Neuronal stem cell (in vitro differentiated cells): Measurements from ENCODE around the gene FAM193B.

ENCODE experiments used
- DNase-seq: peaks from one replicate; pipeline ENCODE4 v3.0.0-alpha.2; 2013; ENCODE audit warnings: low spot score
- H2AFZ ChIP-seq: one replicate; pipeline ENCODE4 v1.6.1; 2013; ENCODE audit warnings: mild to moderate bottlenecking, low read length, inconsistent platforms
- H2AK5ac ChIP-seq: 2 replicates; pipeline ENCODE4 v1.6.1; 2013; ENCODE audit warnings: low read depth, mild to moderate bottlenecking, inconsistent platforms, low read length, moderate library complexity, mixed read lengths
- H2BK120ac ChIP-seq: 2 replicates; pipeline ENCODE4 v1.6.1; 2013; ENCODE audit warnings: low read depth, mild to moderate bottlenecking, inconsistent platforms, low read length, moderate library complexity, mixed read lengths
- H2BK12ac ChIP-seq: one replicate; pipeline ENCODE4 v1.6.1; 2013; ENCODE audit warnings: low read length, inconsistent platforms
- H2BK15ac ChIP-seq: 2 replicates; pipeline ENCODE4 v1.6.1; 2013; ENCODE audit warnings: mild to moderate bottlenecking, low read length, inconsistent platforms, mixed read lengths
- H2BK5ac ChIP-seq: one replicate; pipeline ENCODE4 v1.6.1; 2013; ENCODE audit warnings: inconsistent platforms, mild to moderate bottlenecking, low read length, moderate library complexity
- H3K14ac ChIP-seq: one replicate; pipeline ENCODE4 v1.6.1; 2013; ENCODE audit warnings: low read length, inconsistent platforms
- H3K18ac ChIP-seq: 2 replicates; pipeline ENCODE4 v1.6.1; 2013; ENCODE audit warnings: low read length, inconsistent platforms
- H3K23ac ChIP-seq: 2 replicates; pipeline ENCODE4 v1.6.1; 2013; ENCODE audit warnings: low read depth, mild to moderate bottlenecking, mixed read lengths, low read length, inconsistent platforms; ENCODE audit not compliant: poor library complexity
- H3K27ac ChIP-seq: replicated peaks from 3 replicates; pipeline ENCODE4 v1.5.1; 2013; ENCODE audit warnings: low read length, inconsistent platforms
- H3K27me3 ChIP-seq, 3 experiments: 2 replicates each; pipeline ENCODE4 v1.6.1; 2013; ENCODE audit warnings: low read length in 3 of 3, mild to moderate bottlenecking in 2 of 3, inconsistent platforms in 1 of 3, low read depth in 1 of 3, mixed read lengths in 1 of 3, moderate library complexity in 1 of 3; ENCODE audit not compliant: control insufficient read depth in 3 of 3, insufficient read depth in 3 of 3
- H3K36me3 ChIP-seq, 2 donors: replicated peaks in 1 of 2; 2 replicates each; pipeline ENCODE4 v1.6.1; 2013; ENCODE audit warnings: low read length in 2 of 2; ENCODE audit not compliant: control insufficient read depth in 2 of 2, insufficient read depth in 2 of 2
- H3K4ac ChIP-seq: 2 replicates; pipeline ENCODE4 v1.6.1; 2013; ENCODE audit warnings: inconsistent platforms, mild to moderate bottlenecking, low read length, moderate library complexity
- H3K4me1 ChIP-seq, 2 donors: 1 replicate in 1 of 2; 2 replicates in 1 of 2; pipeline ENCODE4 v1.6.1; 2013; ENCODE audit warnings: low read length in 2 of 2, low read depth in 1 of 2; ENCODE audit not compliant: control insufficient read depth in 2 of 2, insufficient read depth in 1 of 2
- H3K4me2 ChIP-seq: one replicate; pipeline ENCODE4 v1.6.1; 2013; ENCODE audit warnings: mild to moderate bottlenecking, low read length, inconsistent platforms; ENCODE audit not compliant: insufficient read depth, poor library complexity, severe bottlenecking
- H3K4me3 ChIP-seq, 2 donors: 2 replicates each; pipeline ENCODE4 v1.5.1; 2013; ENCODE audit warnings: low read length in 2 of 2, mild to moderate bottlenecking in 2 of 2, inconsistent platforms in 1 of 2, moderate library complexity in 1 of 2
- H3K79me1 ChIP-seq: one replicate; pipeline ENCODE4 v1.6.1; 2013; ENCODE audit warnings: low read depth, mild to moderate bottlenecking, inconsistent platforms, low read length, moderate library complexity
- H3K9ac ChIP-seq: one replicate; pipeline ENCODE4 v1.6.1; 2013; ENCODE audit warnings: mild to moderate bottlenecking, low read depth, low read length, inconsistent platforms; ENCODE audit not compliant: poor library complexity
- H3K9me3 ChIP-seq, 2 donors: replicated peaks in 1 of 2; 2 replicates each; pipeline versions ENCODE3 to v1.6.1; 2013; ENCODE audit warnings: low read length in 2 of 2, mild to moderate bottlenecking in 2 of 2, inconsistent platforms in 1 of 2, low read depth in 1 of 2, mixed read lengths in 1 of 2, moderate library complexity in 1 of 2; ENCODE audit not compliant: control insufficient read depth in 2 of 2, insufficient read depth in 1 of 2
- H4K8ac ChIP-seq: one replicate; pipeline ENCODE4 v1.6.1; 2013; ENCODE audit warnings: low read depth, mild to moderate bottlenecking, inconsistent platforms, low read length, moderate library complexity
- H4K91ac ChIP-seq: one replicate; pipeline ENCODE4 v1.6.1; 2013; ENCODE audit warnings: low read length, low read depth, mild to moderate bottlenecking, inconsistent platforms; ENCODE audit not compliant: poor library complexity
- WGBS, 2 donors: extraction: QIAGEN DNeasy Blood & Tissue Kit; methylation state at CpG; one replicate each; pipeline ENCODE4 v1.1.7; 2013; ENCODE audit warnings: missing lambda C conversion rate in 2 of 2, mixed read lengths in 1 of 2; ENCODE audit not compliant: insufficient read length in 2 of 2, insufficient replicate concordance in 1 of 2; ENCODE audit errors: extremely low coverage in 2 of 2; 5-methylcytosine and 5-hydroxymethylcytosine counted together

FAM193B gene

GRCh38 chr5:177546258-177546741 lies 8.1 kb downstream of the FAM193B start:
- no CpG with 5 or more reads among the region's 1 CpG for WGBS, 2 donors
- Histone ChIP-seq H3K14ac (no peak overlapping the region), H3K36me3 (peaks cover 6 to 60% of the 10 kb centered on the region in 2 donors), H3K27ac (peak overlapping the region; percentile 14), H3K4me3 (no peak overlapping the region), H3K4ac (no peak overlapping the region), H3K9me3 (no peaks in the 10 kb centered on the region), H3K18ac (no peak overlapping the region), H2AFZ (no peak overlapping the region), H3K79me1 (no peaks in the 10 kb centered on the region), H2BK120ac (no peak overlapping the region), H2AK5ac (no peak overlapping the region), H4K8ac (no peak overlapping the region), H4K91ac (no peak overlapping the region), H2BK15ac (no peak overlapping the region), H3K4me1 (peaks cover 17 to 27% of the 10 kb centered on the region in 2 donors), H3K4me2 (no peak overlapping the region), H2BK5ac (no peak overlapping the region), H3K27me3 (no peaks in the 10 kb centered on the region), H3K9ac (no peak overlapping the region), H2BK12ac (no peak overlapping the region), H3K23ac (no peak overlapping the region)
- DNase-seq = no peak

GRCh38 chr5:177545487-177546257 lies 8.7 kb downstream of the FAM193B start:
- Histone ChIP-seq H2BK15ac (no peak overlapping the region), H3K4me3 (no peak overlapping the region), H2BK120ac (no peak overlapping the region), H2AK5ac (no peak overlapping the region), H3K4ac (no peak overlapping the region), H3K4me2 (no peak overlapping the region), H3K27ac (peak overlapping the region; percentile 14), H3K36me3 (peaks cover 6 to 59% of the 10 kb centered on the region in 2 donors), H3K23ac (no peak overlapping the region), H2BK12ac (no peak overlapping the region), H3K4me1 (peaks cover 17 to 27% of the 10 kb centered on the region in 2 donors), H3K14ac (no peak overlapping the region), H2BK5ac (no peak overlapping the region), H3K9ac (no peak overlapping the region), H3K79me1 (no peaks in the 10 kb centered on the region), H2AFZ (no peak overlapping the region), H4K91ac (no peak overlapping the region), H4K8ac (no peak overlapping the region), H3K27me3 (no peaks in the 10 kb centered on the region), H3K18ac (no peak overlapping the region), H3K9me3 (no peaks in the 10 kb centered on the region)
- DNase-seq = no peak
- no CpG with 5 or more reads among the region's 4 CpGs for WGBS, 2 donors

- no peak overlapping the region for H3K4me2 ChIP-seq
- H3K27me3 ChIP-seq = no peaks in the 10 kb centered on the region
- no peak overlapping the region for H4K8ac ChIP-seq
- no peak overlapping the region for H2AFZ ChIP-seq
- H3K14ac ChIP-seq = no peak overlapping the region
- no peak overlapping the region for H2BK15ac ChIP-seq
- no peak overlapping the region for H4K91ac ChIP-seq
- peaks cover 17 to 27% of the 10 kb centered on the region in 2 donors for H3K4me1 ChIP-seq
- H3K27ac ChIP-seq = peak overlapping the region; percentile 64
- H3K9me3 ChIP-seq = no peaks in the 10 kb centered on the region
- H3K23ac ChIP-seq = no peak overlapping the region
- H2BK5ac ChIP-seq = no peak overlapping the region
- DNase-seq = peak; percentile 66
- H3K18ac ChIP-seq = no peak overlapping the region
- H3K36me3 ChIP-seq = peaks cover 12 to 59% of the 10 kb centered on the region in 2 donors
- H3K4me3 ChIP-seq = no peak overlapping the region
- no peaks in the 10 kb centered on the region for H3K79me1 ChIP-seq
- H2BK12ac ChIP-seq = no peak overlapping the region
- no peak overlapping the region for H2AK5ac ChIP-seq
- H3K4ac ChIP-seq = no peak overlapping the region
- H2BK120ac ChIP-seq = no peak overlapping the region
- no peak overlapping the region for H3K9ac ChIP-seq
- no CpG with 5 or more reads among the region's 4 CpGs for WGBS, 2 donors
Measured at GRCh38 chr5:177542816-177543465, 11.4 kb downstream of the FAM193B start.

- DNase-seq = no peak
- peaks cover 23 to 79% of the 10 kb centered on the region in 2 donors for H3K36me3 ChIP-seq
Measured at GRCh38 chr5:177540438-177540837, 13.9 kb downstream of the FAM193B start.

More at GRCh38 chr5:177540438-177540837, 13.9 kb downstream of the FAM193B start:
- Histone ChIP-seq H2AK5ac (no peak overlapping the region), H2BK15ac (no peak overlapping the region), H2BK5ac (no peak overlapping the region), H2BK12ac (no peak overlapping the region), H4K91ac (no peak overlapping the region), H2BK120ac (no peak overlapping the region), H3K14ac (no peak overlapping the region), H3K4me1 (peaks cover 1 to 14% of the 10 kb centered on the region in 2 donors), H3K9ac (no peak overlapping the region), H3K79me1 (no peaks in the 10 kb centered on the region), H4K8ac (no peak overlapping the region), H2AFZ (no peak overlapping the region), H3K4me3 (no peak overlapping the region), H3K18ac (no peak overlapping the region), H3K9me3 (no peaks in the 10 kb centered on the region), H3K27me3 (no peaks in the 10 kb centered on the region), H3K23ac (no peak overlapping the region), H3K4me2 (no peak overlapping the region), H3K27ac (no peak overlapping the region), H3K4ac (no peak overlapping the region)
- no CpG with 5 or more reads among the region's 3 CpGs for WGBS, 2 donors
